Ovary (tissue), 3 donors: Measurements from ENCODE around the gene KAT14.

ENCODE experiments used
- EP300 ChIP-seq: sonication (generic); formaldehyde crosslinking; IDR thresholded peaks from one replicate; pipeline ENCODE4 v1.6.1; 2017; ENCODE audit warnings: antibody characterized with exemption
- POLR2A ChIP-seq: fragments of 450-650 bp; IDR thresholded peaks from one replicate; pipeline ENCODE4 v1.6.1; 2017; ENCODE audit warnings: antibody characterized with exemption, mild to moderate bottlenecking, moderate library complexity
- TF ChIP-seq, protein P1 (sequence below), 3 donors: fragments of 450-650 bp in 2 of 3; fragments of 200-600 bp in 1 of 3; IDR thresholded peaks; one replicate each; pipeline versions ENCODE4 v1.5.1 to v1.8.0; 2016 to 2022; ENCODE audit warnings: antibody characterized with exemption in 3 of 3, mild to moderate bottlenecking in 1 of 3
- donor health status: DM: no; HTN: no; CAD: no.

- TF ChIP-seq EP300 (no peak), POLR2A (no peak)
- TF ChIP-seq, protein P1, sequence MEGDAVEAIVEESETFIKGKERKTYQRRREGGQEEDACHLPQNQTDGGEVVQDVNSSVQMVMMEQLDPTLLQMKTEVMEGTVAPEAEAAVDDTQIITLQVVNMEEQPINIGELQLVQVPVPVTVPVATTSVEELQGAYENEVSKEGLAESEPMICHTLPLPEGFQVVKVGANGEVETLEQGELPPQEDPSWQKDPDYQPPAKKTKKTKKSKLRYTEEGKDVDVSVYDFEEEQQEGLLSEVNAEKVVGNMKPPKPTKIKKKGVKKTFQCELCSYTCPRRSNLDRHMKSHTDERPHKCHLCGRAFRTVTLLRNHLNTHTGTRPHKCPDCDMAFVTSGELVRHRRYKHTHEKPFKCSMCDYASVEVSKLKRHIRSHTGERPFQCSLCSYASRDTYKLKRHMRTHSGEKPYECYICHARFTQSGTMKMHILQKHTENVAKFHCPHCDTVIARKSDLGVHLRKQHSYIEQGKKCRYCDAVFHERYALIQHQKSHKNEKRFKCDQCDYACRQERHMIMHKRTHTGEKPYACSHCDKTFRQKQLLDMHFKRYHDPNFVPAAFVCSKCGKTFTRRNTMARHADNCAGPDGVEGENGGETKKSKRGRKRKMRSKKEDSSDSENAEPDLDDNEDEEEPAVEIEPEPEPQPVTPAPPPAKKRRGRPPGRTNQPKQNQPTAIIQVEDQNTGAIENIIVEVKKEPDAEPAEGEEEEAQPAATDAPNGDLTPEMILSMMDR (IDR thresholded peaks at IDR 0.05), result no peak
These were observed 7.0 kb downstream of the KAT14 start for GRCh38 chr20:18144541-18145099.
